ENCODE results near the gene AFF3.

DNA sequence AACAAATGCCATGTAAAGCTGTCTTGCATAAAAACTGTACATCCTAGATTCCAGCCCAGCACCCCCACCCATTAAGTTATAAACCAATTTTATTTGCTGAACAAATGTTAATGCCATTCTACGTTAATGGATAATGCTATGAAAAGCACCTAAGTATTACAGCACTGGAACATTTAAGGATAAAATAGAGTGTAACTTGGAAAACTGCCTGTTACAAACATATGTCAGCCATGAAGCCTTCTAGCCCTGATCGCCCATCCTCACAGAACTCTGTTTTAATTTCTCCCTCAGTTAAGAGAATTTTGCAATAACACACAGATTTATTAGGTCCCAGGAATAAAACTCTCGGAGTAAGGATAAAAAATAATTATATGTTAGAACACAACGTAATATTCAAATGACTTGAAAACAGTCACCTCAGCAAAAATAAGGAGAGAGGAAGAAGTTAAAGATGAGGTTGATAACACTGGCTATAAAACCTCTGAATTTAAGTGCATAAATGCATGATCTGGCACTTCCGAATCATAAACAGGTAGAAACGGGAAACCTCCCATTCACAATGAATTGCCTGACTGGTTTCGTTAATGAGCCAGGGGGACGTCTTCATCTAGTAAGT is 308.7 kb downstream of the AFF3 start:
- TF ChIP-seq MXI1 (IDR thresholded peaks at IDR 0.05; ENCODE audit: low read depth, low read length): no peak
- TF ChIP-seq, protein P1, sequence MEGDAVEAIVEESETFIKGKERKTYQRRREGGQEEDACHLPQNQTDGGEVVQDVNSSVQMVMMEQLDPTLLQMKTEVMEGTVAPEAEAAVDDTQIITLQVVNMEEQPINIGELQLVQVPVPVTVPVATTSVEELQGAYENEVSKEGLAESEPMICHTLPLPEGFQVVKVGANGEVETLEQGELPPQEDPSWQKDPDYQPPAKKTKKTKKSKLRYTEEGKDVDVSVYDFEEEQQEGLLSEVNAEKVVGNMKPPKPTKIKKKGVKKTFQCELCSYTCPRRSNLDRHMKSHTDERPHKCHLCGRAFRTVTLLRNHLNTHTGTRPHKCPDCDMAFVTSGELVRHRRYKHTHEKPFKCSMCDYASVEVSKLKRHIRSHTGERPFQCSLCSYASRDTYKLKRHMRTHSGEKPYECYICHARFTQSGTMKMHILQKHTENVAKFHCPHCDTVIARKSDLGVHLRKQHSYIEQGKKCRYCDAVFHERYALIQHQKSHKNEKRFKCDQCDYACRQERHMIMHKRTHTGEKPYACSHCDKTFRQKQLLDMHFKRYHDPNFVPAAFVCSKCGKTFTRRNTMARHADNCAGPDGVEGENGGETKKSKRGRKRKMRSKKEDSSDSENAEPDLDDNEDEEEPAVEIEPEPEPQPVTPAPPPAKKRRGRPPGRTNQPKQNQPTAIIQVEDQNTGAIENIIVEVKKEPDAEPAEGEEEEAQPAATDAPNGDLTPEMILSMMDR (IDR thresholded peaks at IDR 0.05 in 2 of 3, conservative IDR thresholded peaks at IDR 0.05 in 1 of 3; ENCODE audit: control insufficient read depth in 2 of 3, extremely low read depth in 1 of 3, insufficient read depth in 1 of 3, low read depth in 3 of 3, low read length in 3 of 3): no peak

Measured in GM12878 (cell line).